Measurements from ENCODE around the gene SREBF1. TPM values are rescaled to one million over a fixed set of nuclear protein-coding genes. Genes with fewer than 3 reads are reported as not detected.
A peak's percentile ranks its signal among the peaks of the same experiment; 100 is the strongest.

Gene SREBF1
- total RNA-seq, 1 donor from 2014 or later: 86.9 TPM

DNA sequence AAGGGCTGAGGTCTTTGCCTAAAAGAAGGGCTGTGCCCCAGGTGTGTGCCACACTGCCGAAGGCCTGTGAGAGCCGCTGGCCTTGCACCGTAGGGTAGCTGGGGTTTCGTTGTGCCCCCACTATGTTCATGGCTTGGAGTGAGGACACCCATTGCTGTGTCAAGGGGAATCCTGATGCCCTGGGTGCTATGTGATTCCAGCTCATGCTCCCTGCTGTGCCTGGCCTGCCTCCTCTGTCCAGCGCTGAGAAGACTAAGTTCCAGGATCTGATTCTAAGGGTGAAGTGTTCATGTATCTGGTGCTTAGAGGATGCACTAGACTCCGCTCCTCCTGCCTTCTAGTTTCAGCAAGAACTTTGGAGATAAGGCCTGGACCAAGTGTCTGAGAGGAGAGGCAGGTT, 47.4 kb downstream of the SREBF1 start:
- Mint-ChIP-seq H3K27me3 (ENCODE audit: unreplicated experiment) (no peaks in the 10 kb centered on the region), H3K36me3 (ENCODE audit: unreplicated experiment) (peaks cover 7% of the 10 kb centered on the region), H3K27ac (ENCODE audit: unreplicated experiment) (no peak overlapping the region), H3K9me3 (ENCODE audit: unreplicated experiment) (no peaks in the 10 kb centered on the region), H3K4me1 (ENCODE audit: unreplicated experiment) (peaks cover 49% of the 10 kb centered on the region), H3K4me3 (ENCODE audit: unreplicated experiment) (no peak overlapping the region)
- TF ChIP-seq, protein P1, sequence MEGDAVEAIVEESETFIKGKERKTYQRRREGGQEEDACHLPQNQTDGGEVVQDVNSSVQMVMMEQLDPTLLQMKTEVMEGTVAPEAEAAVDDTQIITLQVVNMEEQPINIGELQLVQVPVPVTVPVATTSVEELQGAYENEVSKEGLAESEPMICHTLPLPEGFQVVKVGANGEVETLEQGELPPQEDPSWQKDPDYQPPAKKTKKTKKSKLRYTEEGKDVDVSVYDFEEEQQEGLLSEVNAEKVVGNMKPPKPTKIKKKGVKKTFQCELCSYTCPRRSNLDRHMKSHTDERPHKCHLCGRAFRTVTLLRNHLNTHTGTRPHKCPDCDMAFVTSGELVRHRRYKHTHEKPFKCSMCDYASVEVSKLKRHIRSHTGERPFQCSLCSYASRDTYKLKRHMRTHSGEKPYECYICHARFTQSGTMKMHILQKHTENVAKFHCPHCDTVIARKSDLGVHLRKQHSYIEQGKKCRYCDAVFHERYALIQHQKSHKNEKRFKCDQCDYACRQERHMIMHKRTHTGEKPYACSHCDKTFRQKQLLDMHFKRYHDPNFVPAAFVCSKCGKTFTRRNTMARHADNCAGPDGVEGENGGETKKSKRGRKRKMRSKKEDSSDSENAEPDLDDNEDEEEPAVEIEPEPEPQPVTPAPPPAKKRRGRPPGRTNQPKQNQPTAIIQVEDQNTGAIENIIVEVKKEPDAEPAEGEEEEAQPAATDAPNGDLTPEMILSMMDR (IDR thresholded peaks at IDR 0.05): no peak
- DNase-seq (ENCODE audit: extremely low spot score, unreplicated experiment): no peak

DNA sequence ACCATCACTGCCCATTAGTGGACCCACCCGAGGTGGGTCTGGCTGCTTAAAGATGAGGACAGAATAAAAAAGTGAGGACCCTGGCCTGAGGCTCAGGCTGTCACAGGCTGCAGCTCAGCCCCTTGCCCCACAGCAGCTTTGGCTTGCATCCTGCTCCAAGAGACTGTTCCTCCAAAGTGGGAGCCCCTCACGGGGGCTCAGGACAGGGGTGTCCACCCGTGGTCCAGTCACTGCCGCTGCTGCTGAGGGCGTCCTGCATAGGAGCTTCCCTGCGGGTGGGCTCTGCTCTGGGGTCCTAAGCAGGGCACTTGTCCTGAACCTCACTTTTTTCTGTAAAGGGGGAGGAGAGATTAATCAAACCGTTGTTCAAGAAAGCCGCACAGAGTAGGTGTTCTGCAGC, 47.8 kb downstream of the SREBF1 start:
- TF ChIP-seq, protein P1 (IDR thresholded peaks at IDR 0.05): no peak
- Mint-ChIP-seq H3K9me3 (ENCODE audit: unreplicated experiment) (no peaks in the 10 kb centered on the region), H3K4me1 (ENCODE audit: unreplicated experiment) (peaks cover 53% of the 10 kb centered on the region), H3K36me3 (ENCODE audit: unreplicated experiment) (peaks cover 7% of the 10 kb centered on the region), H3K4me3 (ENCODE audit: unreplicated experiment) (no peak overlapping the region), H3K27me3 (ENCODE audit: unreplicated experiment) (no peaks in the 10 kb centered on the region), H3K27ac (ENCODE audit: unreplicated experiment) (no peak overlapping the region)
- DNase-seq (ENCODE audit: extremely low spot score, unreplicated experiment): no peak

GRCh38 chr17:17787568-17787967, 49.2 kb downstream of the SREBF1 start:
- no peaks in the 10 kb centered on the region for H3K9me3 Mint-ChIP-seq (ENCODE audit: unreplicated experiment)
- TF ChIP-seq, protein P1 (IDR thresholded peaks at IDR 0.05): no peak
- no peak overlapping the region for H3K4me3 Mint-ChIP-seq (ENCODE audit: unreplicated experiment)
- peaks cover 49% of the 10 kb centered on the region for H3K4me1 Mint-ChIP-seq (ENCODE audit: unreplicated experiment)
- no peak overlapping the region for H3K27ac Mint-ChIP-seq (ENCODE audit: unreplicated experiment)
- no peaks in the 10 kb centered on the region for H3K36me3 Mint-ChIP-seq (ENCODE audit: unreplicated experiment)
- no peak for DNase-seq (ENCODE audit: extremely low spot score, unreplicated experiment)
- no peaks in the 10 kb centered on the region for H3K27me3 Mint-ChIP-seq (ENCODE audit: unreplicated experiment)

DNA sequence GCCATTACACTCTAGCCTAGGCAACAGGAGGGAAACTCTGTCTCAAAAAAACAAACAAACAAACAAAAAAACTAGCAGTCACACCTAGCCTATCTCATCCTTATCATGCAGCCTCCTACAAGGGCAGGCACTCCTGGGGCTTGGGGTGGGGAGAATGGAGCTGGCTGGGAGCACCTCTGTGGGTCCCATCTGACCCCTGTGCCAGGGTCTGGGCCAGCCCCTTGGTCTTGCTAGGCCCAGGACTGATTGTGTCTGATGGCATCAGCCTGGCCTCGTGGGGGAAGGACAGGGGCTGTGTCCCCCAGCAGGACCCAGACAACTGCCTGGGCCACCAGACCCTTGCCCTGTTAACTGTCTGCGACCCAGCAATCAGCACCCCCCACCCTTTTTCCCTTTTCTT, 49.8 kb downstream of the SREBF1 start:
- Mint-ChIP-seq H3K4me1 (ENCODE audit: unreplicated experiment) (peaks cover 43% of the 10 kb centered on the region), H3K4me3 (ENCODE audit: unreplicated experiment) (no peak overlapping the region), H3K27ac (ENCODE audit: unreplicated experiment) (no peak overlapping the region), H3K36me3 (ENCODE audit: unreplicated experiment) (no peaks in the 10 kb centered on the region), H3K27me3 (ENCODE audit: unreplicated experiment) (no peaks in the 10 kb centered on the region), H3K9me3 (ENCODE audit: unreplicated experiment) (no peaks in the 10 kb centered on the region)
- TF ChIP-seq, protein P1 (IDR thresholded peaks at IDR 0.05): no peak
- DNase-seq (ENCODE audit: extremely low spot score, unreplicated experiment): no peak

DNA sequence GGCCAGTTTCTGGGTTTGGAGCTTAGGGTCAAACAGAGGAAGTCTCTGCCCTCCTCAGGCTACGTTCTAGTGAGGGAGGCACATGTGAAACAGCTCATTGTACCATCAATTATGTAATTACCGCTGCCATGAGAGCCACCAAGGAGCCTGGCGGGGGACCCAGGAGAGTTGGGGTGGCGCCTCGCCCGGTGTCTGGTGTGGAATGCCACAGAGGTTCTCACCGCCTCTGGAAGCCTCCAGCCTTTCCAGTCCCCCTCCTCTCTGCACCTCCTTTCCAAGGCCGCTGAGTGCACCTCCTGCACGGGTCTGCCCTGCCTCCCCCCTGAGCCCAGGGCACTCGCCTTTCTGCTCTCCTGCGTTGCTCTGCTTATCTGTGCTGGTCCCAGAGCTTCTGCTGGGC, 51.4 kb downstream of the SREBF1 start:
- TF ChIP-seq, protein P1 (IDR thresholded peaks at IDR 0.05): no peak
- Mint-ChIP-seq H3K27me3 (ENCODE audit: unreplicated experiment) (no peaks in the 10 kb centered on the region), H3K4me1 (ENCODE audit: unreplicated experiment) (peaks cover 48% of the 10 kb centered on the region), H3K36me3 (ENCODE audit: unreplicated experiment) (no peaks in the 10 kb centered on the region), H3K4me3 (ENCODE audit: unreplicated experiment) (no peak overlapping the region), H3K27ac (ENCODE audit: unreplicated experiment) (peak overlapping the region; percentile 72), H3K9me3 (ENCODE audit: unreplicated experiment) (no peaks in the 10 kb centered on the region)
- DNase-seq (ENCODE audit: extremely low spot score, unreplicated experiment): no peak

Data from osteocyte (in vitro differentiated cells).